Coronary artery (tissue), 2 donors: ENCODE measurements around the gene UQCC5.

Experiments used
- DNase-seq: peaks from one replicate; pipeline ENCODE4 v3.0.0-alpha.2; 2017; ENCODE audit warnings: low spot score
- H3K27ac ChIP-seq, 2 donors: fragments of 200-600 bp; sonication (generic); one replicate each; pipeline ENCODE4 v1.5.1; 2016 to 2019
- H3K4me3 ChIP-seq: fragments of 200-600 bp; sonication (generic); 2 replicates; pipeline ENCODE4 v1.5.1; 2016; ENCODE audit warnings: mild to moderate bottlenecking, moderate library complexity
- TF ChIP-seq, protein P1 (sequence below): fragments of 200-600 bp; sonication (generic); IDR thresholded peaks from one replicate; pipeline ENCODE4 v1.5.1; 2019; ENCODE audit warnings: antibody characterized with exemption

The UQCC5 gene

DNA sequence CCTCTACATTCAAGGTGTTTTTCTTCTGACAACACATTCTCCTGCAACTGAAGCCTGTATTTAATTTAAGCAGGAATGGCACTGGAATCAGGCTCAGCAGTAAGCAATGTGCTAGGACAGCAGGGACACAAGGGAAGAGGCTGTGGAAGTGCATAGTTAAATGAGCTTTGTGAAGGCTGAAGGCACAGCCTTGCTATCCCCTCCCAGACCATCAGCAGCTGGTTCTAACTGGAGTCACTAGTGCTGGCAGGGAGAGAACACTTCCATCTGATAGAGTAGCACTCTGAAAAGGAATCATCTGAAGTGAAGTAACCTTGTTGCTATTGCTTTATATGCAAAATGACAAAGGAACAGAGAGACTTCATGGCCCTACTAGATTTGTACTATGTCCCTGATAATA lies 14.7 kb downstream of the UQCC5 start:
- no peak overlapping the region for H3K27ac ChIP-seq
- TF ChIP-seq, protein P1, sequence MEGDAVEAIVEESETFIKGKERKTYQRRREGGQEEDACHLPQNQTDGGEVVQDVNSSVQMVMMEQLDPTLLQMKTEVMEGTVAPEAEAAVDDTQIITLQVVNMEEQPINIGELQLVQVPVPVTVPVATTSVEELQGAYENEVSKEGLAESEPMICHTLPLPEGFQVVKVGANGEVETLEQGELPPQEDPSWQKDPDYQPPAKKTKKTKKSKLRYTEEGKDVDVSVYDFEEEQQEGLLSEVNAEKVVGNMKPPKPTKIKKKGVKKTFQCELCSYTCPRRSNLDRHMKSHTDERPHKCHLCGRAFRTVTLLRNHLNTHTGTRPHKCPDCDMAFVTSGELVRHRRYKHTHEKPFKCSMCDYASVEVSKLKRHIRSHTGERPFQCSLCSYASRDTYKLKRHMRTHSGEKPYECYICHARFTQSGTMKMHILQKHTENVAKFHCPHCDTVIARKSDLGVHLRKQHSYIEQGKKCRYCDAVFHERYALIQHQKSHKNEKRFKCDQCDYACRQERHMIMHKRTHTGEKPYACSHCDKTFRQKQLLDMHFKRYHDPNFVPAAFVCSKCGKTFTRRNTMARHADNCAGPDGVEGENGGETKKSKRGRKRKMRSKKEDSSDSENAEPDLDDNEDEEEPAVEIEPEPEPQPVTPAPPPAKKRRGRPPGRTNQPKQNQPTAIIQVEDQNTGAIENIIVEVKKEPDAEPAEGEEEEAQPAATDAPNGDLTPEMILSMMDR: no peak
- DNase-seq: no peak
- H3K4me3 ChIP-seq: no peak overlapping the region

DNA sequence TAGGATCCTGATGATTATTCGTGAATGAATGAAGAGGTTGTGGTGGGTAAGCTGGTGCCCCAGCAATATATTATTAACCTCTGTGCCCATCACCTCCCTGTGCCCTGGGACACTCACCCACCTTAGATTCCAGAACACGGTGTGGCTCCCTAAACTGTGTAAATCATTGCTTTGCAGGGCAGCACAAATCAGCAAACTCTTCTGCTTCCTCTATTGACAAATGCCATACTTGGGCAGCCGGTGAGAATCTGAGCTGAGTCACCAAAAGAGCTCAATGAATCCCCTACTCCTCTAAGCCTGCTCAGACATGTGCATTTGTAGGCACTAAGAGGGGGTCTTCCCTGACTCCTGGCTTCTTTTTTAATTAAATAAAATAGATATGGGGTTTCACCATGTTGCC lies 15.7 kb downstream of the UQCC5 start:
- TF ChIP-seq, protein P1: no peak
- Histone ChIP-seq H3K27ac (no peak overlapping the region), H3K4me3 (no peak overlapping the region)
- no peak for DNase-seq

DNA sequence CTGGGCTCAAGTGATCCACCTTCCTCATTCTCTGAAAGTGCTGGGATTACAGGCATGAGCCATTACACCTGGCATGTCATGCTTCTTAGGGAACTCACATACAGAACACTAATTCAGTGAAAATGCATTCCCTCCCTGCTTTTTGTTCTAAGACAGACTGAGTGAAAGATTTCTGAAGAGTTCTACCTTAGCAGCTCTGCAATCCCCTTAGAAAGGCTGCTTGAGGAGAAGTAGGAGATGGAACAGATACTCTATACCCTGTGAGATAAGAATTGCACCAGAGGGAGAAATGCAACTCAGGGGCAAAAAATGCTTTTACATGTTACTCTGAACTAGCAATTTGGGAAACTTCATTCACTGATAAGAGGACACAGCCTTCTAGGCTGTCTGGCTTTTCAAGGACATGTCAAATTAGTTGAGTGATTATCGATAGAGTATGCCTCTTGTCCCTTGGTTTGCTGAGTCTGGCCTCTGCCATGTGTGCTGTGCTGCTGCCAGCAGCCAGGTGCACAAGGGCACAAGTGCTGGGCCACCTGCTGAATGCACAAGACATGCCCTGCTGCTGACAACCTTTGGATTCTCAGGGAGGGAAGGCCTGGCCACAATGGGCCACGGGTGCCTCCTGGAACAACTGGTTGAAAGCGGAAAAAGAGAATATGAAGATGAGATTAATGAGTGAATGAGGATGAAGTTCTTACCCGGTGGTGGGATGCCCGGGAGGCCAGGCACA lies 17.8 kb downstream of the UQCC5 start:
- Histone ChIP-seq H3K4me3 (no peak overlapping the region), H3K27ac (no peak overlapping the region)
- DNase-seq: no peak
- TF ChIP-seq, protein P1: no peak

DNA sequence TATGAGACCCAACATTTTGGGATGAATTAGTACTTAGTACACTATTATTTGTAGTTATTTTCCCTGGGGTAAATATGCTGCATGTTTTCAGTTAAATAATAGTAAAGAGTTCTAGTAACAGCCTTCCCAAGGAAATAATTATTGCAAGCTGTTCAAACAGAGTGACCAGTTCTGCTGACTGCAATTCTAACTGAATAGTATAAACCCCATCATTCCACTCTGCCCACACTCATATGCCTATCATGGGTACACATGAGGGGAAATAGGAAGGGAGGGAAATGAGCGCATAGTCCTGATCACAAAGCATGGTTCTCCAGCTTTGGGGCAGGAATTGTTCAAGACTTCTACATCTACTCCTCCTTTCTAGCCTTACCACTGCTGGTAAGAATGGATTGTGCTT lies 18.7 kb downstream of the UQCC5 start:
- Histone ChIP-seq H3K4me3 (no peak overlapping the region), H3K27ac (no peak overlapping the region)
- no peak for DNase-seq
- TF ChIP-seq, protein P1: no peak

DNA sequence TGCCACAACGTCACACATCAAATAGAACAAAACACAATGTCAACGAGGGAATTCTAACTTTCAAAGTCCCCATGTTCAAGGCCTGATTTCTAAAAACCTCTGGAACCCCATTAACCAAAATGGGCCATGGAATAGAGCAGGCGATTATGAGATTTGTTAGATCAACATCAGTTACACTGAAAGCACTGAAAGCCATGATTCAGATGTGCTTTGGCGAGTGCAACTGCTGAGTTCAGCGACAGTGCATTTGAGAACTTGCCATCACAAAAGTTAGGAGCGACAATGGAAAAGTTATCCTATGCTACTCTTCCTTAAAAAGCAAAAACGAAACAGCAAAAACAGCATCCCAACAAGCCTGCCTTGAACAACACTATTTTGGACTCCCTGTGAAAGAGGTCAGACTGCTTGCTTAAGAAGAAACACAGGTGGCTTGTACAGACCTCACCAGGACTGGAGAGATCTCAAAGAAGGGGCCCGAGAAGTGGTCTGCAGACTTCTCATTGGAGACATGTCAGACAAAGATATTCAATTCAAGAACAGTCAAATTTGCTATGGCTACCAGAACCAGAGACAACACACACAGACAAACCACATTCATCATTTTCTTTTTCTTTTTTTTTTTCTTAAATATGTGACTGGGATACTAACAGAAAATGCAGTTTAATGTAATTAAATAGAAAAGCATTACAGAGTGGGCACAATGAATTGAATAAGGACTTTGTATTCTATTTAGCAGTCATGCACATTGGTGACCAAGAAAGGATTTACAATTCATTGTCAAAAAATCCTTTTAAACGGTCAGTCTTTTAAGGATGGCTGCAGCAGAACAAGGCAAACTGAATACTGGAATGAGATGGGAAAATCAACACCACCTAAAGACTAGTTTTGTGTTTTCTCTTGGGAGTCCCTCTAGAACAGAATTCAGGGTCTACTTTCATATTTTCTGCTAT lies 20.9 kb downstream of the UQCC5 start:
- no peak overlapping the region for H3K27ac ChIP-seq
- DNase-seq: no peak
- no peak overlapping the region for H3K4me3 ChIP-seq
- TF ChIP-seq, protein P1: no peak

DNA sequence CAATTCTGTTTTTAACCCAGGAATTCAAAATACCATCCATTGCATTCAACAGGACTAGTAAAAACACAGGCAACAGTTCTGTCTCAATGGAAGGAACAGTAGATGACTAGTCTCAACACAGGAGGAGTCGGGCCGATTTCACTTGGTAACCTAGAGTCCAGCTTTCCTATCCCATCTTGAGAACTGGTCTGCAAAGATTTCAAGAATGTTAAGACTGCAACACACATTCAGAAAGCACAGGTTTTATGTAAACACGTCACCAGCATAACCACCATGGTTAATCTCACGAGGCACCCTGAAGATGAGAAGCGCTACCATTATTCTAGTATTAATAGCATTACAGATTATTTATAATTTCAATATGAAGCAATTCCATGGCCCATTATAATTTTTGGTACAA lies 22.0 kb downstream of the UQCC5 start:
- no peak for DNase-seq
- TF ChIP-seq, protein P1: no peak
- Histone ChIP-seq H3K27ac (no peak overlapping the region), H3K4me3 (no peak overlapping the region)
